DMS79 (cell line): ENCODE data around the gene ADGRL3.

Source experiments
- DNase-seq: peaks from one replicate; lab custom pipeline; 2025; lab: John Stamatoyannopoulos, UW

ADGRL3 gene

DNA sequence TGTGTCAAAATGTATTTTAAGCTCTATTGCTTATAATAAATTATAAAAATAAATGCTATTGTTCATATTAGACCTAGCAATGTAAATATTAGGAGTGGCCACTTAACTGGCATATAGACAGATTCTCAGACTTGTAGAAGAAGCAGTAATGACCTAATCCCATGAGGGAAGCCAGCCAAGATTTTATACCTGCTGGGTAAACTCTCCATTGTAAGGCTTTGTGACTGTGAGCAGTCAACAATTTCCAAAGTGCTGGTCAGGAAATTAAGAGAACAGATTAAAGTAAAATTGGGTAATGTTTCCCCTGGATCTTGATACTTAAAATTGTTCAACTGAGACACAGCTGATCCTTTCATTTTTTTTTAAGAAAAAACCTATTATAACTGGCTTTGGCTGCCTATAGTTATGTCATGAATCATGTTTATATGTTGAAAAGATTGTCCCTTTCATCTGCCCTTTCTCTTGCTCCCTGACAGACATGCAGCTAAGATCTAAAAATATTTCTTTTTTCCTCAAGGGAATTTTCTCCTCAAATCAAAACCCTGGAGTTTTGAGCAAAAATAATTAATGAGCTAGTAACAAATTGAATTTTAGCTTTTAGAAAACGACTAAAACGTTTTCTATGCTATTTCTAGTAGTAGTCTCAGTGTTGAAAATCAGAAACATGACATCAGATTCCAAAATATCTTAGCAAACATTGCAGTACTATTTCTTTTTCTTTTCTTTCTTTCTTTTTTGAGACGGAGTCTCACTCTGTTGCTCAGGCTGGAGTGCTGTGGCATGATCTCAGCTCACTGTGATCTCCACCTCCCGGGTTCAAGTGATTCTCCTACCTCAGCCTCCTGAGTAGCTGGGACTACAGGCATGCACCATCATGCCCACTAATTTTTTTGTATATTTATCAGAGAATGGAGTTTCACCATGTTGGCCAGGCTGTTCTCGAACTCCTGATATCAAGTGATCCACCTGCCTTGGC lies 77.9 kb downstream of the ADGRL3 start:
- no peak for DNase-seq

DNA sequence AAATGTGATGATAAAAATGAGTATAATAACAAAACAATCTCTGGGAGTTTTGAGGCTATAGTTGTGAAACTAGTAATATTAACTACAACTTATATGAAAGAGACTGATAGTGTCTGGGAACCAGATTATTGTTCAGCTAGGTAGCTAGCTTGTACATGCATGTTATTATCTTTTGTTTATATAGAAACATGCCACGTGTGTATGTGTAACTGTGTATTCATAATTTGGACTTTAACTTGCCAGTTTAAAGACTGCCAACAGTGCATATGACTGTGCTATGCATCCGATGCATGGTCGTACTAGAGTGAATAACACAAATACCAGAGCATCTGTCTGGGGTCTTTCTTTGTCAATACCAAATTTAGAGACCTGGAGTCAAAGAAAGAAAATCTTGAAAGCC lies 92.2 kb downstream of the ADGRL3 start:
- no peak for DNase-seq

DNA sequence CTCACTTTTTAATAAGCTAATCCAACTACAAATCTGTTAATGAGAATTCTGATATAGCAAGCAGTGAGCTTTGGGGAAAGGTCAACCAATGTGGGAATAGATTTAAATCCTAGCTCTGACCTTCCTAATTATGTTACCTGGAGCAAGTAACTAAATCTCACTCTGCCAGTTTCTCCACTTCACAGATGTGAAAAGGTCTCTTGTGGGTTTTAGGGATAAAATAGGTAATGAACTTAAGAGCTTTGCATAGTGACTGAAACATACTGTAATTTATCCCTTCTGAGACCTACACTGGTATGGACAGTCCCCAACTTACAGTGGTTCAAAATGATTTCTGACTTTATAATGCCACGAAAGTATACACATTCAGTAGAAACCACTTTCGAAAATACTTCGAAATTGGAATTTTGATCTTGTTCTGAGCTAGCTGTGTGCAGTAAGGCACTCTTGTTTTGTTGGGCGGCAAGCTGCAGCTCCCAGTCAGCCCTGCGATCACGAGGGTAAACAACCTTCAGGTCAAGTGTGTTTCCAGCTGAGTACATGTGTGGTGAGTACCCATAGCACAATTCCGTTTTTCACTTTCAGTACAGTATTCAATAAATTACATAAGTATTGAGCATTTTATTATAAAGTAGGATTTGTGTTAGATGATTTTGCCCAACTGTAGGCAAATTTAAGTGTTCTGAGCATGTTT lies 93.7 kb downstream of the ADGRL3 start:
- DNase-seq = no peak

DNA sequence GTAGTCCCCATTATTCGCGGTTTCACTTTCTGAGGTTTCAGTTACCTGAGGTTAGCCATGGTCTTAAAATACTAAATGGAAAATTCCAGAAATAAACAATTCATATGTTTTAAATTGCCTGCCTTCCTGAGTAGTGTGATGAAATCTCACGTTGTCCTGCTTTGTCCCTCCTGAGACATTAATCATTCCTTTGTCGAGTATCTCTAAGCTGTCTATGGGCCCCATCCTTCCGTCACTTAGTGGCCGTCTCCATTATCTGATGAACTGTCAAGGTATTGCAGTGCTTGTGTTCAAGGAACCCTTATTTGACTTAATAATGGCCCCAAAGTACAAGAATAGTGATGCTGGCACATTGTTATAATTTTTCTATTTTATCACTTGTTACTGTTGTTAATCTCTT lies 94.8 kb downstream of the ADGRL3 start:
- DNase-seq = no peak

DNA sequence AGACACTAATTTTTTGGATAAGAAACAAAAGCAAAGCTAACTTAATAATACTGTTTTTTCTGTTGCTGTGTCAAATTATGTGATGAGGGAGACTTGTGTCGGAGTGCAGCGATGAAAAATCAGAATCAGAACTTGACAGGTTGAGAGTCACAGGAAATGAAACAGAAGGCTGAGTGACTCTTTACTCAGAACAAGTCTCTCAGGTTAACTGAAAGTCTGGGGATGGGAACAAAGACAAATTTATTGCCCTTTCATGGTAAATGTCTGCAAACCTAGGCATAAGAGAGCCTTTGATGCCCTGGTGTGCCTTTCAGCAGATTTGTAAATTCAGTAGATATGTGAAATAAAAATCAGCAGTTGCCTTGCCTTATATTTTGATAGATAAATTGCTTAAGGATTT lies 96.0 kb downstream of the ADGRL3 start:
- DNase-seq = no peak

DNA sequence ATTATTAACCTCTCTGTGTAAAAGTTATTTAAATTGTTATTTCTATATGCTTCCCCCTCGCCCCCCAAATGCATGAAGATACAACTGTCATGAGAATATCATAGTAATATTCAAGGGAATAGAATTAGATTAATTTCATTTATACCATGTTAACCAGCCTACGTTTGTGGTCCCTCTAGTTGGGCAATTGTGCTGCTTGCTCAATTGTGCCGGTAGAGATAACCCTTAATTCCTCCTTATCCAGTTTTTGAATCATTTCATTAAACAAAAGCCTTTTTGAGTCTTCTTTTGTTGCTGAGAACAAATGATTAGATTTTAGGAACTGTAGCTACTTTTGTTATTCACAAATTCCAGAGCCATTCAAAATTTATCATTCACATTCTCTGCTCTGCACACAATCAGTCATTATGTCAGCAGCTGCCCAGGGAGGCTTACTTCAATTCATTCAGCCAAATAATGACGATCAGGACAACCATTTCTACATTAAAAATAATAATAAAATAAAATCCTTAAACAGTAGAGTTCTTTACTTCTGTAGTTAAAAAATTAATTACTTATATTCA lies 98.1 kb downstream of the ADGRL3 start:
- no peak for DNase-seq

DNA sequence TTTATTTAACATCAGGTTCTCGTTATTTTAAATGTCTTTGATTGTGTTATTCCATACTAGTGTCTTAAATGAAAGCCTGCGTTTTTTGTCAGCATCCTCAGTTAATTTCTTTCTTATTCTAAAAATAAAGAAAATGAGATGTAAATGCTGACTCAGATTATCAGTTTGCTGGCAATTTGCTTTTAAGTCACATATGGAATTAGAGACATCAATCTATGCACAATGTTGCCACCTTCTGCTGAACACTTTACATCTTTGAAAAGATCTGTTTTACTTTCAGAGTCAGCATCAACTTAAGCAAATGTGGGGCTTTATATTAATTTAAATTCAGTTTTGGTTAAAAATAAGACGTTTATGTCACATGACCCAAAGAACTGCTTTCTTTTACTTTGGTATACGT lies 99.2 kb downstream of the ADGRL3 start:
- no peak for DNase-seq

DNA sequence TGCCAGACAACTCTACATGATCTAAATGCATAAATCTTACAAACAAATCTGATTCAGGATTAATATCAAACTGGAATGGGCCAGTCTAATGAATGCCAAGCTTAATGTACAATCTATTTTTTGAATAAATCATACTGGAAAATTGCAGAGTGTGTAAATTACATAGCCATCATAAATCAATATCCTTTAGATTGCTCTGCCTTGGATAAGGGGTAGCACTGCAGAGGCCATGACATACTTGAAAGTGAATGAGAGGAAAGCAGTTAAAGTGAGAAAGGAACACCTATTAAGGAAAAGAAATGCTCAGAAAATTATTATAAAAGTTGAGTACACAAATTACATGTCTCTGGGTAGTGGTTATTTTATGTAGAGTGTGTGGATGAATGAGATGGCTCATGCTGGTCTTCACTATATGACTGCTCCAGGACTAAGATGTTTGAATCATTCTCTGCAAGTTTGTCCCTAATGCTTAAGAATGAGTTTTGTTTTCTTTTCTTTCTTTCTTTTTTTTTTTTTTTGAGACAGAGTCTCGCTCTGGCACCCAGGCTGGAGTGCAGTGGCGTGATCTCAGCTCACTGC lies 100.2 kb downstream of the ADGRL3 start:
- no peak for DNase-seq

DNA sequence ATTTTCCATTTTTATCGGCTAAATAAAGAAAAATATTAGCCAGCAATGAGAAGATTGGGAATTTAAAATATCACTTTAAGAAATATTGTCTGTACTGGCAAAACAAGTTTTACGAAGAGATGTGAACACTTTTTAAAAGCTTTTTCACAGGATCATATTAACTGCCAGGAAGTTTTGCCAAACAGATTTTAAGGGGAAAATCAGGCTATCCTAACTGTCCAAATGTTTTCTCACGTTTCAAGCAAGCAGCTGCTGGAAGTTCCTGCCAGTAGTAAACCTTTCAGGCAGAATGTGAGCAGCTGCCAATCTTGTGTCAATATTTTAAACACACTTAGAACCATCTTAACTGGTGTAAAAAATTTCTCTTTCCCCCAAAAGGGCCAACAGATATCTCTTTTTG lies 101.1 kb downstream of the ADGRL3 start:
- no peak for DNase-seq

DNA sequence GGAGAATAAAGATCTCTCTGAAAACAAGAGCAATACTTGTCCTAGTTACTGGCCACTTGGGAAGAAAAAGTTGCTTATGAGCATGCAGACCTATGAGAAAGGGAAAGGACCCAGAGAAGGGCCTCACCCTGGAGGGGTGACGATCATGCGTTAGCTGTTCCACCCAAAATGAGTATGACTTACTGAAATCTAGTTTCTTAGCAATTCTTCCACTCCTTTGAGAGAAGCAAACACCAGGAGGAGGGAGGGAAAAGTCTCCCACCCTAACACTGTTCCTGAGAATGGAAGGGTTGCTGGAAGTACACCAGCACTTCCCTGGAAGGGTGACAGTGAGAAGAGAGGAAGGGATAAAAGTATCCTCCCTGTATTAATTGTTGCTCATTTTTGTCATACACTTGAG lies 107.9 kb downstream of the ADGRL3 start:
- DNase-seq = no peak

DNA sequence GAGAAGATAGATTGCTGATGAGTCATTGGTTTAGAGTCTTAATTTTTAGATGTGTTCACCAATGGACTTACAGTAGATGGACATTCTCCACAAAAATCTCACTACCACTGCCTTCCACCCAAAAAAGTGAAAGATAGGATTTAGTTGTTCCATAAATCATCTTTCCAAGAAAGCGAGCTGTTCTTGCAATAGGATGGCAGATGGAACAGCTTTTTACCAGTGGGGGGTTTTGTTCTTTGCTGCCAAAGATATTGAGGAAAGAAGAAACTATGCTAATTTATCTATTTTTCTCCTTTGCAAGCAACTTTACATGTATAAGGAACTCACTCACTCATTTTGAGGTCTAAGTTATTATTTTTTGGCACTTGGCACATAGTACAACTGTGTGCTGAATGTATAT lies 109.5 kb downstream of the ADGRL3 start:
- DNase-seq = no peak

DNA sequence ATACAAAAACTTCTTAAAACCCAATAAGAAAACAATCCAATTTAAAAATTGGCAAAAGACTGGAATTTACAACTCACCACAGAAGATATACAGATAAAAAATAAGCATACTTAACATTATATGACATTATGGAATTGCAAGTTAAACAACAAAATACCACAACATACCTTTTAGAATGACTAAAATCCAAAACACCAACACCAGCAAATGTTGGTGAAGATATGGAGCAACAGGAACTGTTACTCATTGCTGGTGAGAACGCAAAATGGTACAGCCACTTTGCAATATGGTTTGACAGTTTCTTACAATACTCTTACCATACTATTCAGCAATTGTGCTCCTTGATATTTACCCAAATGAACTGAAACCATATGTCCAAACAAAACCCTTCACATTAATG lies 112.4 kb downstream of the ADGRL3 start:
- DNase-seq = no peak

DNA sequence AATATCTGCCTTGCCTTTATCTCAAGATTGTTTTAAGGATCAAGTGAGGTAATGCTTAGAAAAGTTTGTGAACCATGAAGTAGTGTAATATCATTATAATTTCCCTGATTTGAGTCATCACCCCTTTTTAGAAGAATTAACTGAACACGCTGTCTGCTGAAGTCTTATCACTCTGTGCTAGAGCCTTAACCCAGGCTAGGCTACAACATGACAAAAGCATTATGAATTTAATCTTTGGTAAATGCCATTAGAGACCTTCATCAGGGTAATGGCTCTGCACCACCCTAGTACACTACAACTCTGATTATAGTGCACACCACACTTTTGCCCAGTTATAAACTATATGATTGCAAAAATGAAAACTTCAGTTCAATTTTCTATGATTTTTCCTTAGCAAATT lies 118.3 kb downstream of the ADGRL3 start:
- DNase-seq = no peak

DNA sequence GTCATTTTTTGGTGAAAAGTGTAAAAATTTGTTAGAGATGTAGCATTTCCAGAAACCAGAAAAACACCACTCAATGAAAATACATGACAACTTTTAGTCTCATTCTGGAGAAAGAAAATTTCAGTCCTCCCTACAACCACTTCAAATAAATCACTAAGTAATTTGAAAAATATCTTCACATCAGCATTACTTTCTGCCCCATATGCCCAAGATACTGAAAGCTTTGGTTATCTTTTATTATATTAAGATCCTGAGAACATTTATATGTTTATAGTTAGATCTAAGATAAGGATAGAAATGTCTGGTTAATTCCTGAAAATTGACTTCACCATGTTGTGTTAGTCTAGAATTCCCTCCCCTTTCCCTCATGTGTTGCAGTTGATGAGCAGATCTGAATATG lies 119.0 kb downstream of the ADGRL3 start:
- no peak for DNase-seq

DNA sequence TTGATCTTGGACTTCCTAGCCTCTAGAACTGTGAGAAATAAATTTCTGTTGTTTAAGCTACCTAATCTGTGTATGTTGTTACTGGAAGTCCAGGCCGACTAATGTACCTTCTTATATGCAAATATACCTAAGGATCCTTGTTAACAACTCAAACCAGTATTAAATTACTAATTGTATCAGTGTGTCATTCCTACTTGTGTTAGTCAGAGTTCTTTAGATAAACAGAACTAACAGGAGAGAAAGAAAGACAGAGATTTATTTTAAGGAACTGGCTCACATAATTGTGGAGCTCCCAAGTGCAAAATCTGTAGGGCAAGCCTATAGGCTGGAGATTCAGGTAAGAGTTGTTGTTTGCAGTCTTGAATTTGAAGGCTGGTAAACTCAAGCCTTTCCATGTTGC lies 120.0 kb downstream of the ADGRL3 start:
- no peak for DNase-seq

DNA sequence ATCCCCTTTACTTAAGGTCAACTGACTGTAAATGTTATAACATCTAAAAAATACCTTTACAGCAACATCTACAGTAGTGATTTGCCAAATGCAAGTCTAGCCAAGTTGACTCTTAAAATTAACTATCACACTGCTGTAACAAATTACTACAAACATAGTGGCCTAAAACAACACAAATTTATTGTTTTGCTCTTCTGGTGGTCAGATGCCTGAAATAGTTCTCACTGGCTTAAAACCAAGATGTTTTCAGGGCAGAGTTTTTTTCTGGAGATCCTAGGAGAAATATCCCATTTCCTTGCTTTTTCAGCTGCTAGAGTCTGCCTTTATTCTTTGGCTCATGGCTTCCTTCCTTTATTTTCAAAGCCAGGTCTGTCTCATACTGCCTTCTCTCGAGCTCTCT lies 120.5 kb downstream of the ADGRL3 start:
- DNase-seq = no peak

DNA sequence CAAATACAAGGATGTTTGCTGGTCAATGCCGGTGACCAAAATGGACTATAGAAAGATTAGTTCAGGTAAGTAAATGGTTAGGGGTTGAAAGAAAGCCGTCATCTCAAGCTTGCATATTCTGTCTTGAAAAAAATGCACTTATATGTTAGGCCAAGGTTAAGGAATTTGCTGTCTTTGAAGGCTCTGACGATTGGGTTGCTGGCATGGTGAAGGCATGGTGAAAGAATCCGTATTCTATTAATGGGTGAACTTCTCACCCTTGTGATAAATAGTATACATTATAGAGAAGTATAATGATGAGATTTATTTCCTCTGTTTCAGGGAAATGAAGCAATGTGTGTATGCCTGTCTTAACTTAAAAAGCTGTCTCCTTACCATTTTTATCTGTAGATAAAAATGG lies 132.6 kb downstream of the ADGRL3 start:
- DNase-seq = no peak

DNA sequence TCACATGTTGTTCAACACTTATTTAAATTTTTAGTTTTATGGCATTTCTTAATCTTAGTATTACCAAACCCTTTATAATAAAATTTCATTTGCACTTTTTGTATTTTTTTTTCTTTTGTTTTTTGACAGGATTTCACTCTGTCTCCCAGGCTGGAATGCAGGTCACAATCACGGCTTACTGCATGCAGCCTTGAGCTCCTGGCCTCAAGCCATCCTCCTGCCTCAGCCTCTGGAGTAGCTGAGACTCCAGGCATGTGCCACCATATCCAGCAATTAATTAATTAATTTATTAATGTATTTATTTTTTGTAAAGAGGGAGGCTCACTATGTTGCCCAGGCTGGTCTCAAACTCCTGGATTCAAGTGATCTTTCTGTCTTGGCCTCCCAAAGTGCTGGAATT lies 133.4 kb downstream of the ADGRL3 start:
- DNase-seq = no peak

DNA sequence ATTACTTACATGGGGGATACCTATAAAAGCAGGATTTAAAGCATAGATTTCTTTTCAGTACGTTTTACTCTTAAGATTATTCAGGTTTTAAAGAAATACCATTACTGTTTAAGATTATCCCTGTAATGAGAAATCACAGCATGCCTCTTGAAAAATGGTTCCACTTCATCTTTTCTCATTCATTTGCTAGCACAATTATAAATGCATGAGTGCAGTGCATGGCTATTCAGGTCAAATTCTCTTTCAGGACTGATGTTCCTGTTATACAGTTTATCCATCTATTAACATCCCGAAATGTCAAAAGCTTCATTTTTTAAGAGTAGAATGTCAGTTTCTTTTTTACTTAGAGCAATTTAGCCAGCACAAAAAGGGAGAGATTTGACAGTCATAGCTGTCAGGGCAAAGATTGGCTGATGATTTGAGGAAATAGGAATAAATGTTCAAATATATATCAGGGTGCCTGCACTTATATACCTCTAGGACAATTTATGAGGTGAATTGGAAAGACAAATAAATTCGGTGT lies 135.2 kb downstream of the ADGRL3 start:
- DNase-seq = no peak

DNA sequence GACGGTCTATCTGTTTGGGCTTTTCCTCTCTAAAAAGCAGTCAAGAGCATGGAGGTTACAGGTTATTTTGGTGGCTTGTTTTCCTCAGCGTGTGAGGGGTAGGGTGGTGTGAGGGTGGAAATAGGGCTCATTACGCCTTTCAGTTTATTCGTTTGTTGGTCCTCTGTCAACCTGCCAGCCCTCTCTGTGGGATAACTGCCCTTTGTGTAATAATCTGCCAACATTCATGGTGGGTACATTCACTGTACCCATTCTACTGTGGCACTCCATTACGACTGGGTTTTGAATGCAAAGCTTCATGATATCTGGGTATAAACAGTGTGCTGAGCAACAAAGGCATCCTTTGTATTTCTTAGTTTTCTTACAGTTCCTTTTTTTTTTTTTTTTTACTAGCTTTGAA lies 136.4 kb downstream of the ADGRL3 start:
- DNase-seq = no peak

DNA sequence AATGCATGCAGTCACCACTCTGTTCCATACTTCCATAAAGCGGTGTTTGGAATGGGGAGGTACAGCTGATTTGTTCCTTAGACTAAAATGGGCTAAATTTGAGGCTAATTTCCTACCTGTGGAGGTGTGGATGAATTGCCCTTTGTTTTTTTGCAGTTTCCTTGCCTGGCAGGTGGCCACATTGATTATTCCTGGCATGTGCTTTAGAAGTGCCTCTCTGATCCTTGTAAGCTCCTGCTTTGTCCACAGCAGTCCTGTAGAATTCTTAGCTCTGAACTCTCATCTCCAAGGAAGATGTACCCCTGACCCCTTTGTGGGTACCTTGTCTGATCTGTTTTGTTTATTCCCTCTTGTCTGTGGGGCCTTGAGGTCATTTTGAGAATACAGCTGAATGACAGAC lies 136.8 kb downstream of the ADGRL3 start:
- DNase-seq = no peak

DNA sequence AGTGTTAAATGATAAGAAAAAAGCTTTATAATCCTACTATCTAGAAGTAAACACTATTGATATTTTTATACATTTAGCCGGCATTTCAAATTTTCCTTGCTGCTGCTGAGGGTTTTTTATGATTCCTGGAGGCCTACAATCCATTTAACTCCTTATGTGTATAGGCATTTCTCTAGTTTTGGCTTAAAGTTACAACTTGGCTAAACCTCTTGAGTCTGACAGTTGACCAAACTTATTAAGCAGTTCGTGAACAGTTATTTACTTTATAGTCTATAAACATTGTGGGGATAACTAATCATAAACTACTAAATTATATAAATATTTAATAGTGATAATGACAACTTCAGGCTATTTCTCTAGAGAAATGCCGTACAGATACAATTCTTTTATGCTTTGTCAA lies 141.9 kb downstream of the ADGRL3 start:
- DNase-seq = no peak

DNA sequence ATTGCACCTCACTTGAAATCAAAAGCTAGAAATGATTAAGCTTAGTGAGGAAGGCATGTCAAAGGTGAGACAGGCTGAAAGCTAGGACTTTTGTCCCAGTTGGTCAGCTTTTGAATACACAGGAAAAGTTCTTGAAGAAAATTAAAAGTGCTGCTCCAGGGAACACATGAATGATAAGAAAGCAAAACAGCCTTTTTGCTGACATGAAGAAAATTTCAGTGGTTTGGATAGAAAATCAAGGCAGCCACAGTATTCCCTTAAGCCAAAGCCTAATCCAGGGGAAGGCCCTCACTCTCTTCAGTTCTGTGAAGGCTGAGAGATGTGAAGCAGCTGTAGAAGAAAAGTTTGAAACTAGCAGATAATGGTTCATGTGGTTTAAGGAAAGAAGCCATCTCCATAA lies 150.8 kb downstream of the ADGRL3 start:
- no peak for DNase-seq
